Fibroblast of skin of back (primary cell): ENCODE results near the gene CDH10.

Experiments used
- DNase-seq: peaks from one replicate; pipeline ENCODE4 v3.0.0-alpha.2; 2013

The CDH10 gene

GRCh38 chr5:24598956-24599355 lies 45.8 kb downstream of the CDH10 start:
- DNase-seq, result no peak

GRCh38 chr5:24595329-24595728 lies 49.4 kb downstream of the CDH10 start:
- no peak for DNase-seq

- DNase-seq, result no peak
These were observed 53.4 kb downstream of the CDH10 start for GRCh38 chr5:24591426-24591825.

- DNase-seq, result no peak
These were observed 55.2 kb downstream of the CDH10 start for GRCh38 chr5:24589566-24589965.

GRCh38 chr5:24585751-24586150 lies 59.0 kb downstream of the CDH10 start:
- no peak for DNase-seq

- no peak for DNase-seq
These were observed 73.5 kb downstream of the CDH10 start for GRCh38 chr5:24571302-24571701.

DNA sequence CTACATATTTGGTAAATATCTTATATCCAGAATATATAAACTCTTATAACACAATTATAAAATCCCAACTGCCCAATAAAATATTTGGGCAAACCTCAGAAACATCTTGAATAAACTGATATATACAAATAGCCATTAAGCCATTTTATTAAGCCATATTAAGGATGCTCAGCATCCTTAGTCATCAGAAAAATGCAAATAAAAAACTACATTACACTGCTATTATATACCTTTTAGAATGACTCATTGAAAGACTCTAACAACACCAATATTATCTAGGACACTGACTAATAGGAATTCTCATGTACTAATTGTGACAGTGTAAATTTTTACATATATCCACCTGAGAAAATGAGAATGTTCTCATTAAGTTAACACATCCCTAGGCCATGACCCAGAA lies 77.8 kb downstream of the CDH10 start:
- DNase-seq, result no peak

DNA sequence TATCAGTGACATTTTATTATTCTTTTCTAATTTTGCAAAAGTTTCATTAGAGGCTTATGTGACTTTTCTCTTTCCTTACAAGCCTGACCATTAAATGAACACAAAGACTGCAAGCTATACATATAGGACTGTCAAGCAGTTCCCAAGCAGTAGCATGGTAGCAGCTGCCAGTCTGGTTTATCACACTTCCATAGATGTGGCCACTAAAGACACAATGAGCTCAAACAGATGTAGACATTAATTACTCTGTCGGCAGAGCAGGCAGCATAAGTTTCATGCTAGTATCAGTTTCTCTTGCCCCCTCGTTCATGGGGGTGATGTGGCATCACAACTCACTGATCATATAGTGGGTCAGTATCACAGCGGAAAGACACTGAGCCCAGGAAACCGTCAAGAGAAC lies 89.5 kb downstream of the CDH10 start:
- DNase-seq, result no peak

DNA sequence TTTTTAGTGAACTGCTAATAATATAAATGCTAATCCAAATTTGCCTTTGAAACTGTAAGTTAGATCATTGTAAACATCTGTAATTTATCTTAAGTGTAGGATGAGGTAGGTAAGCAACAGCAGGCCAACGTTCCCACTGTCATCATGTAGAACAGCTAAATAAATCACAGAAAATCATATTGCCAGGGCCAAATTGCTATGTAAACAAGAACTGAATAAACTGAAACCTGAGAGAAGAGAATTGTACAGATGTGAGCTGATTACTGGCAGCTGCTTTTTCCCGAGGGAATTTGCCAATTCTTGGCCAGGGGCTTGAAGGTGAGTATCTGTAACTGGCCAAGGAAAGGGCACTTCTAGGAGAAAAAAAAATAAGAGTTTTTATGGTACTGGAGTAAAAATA lies 97.6 kb downstream of the CDH10 start:
- no peak for DNase-seq

DNA sequence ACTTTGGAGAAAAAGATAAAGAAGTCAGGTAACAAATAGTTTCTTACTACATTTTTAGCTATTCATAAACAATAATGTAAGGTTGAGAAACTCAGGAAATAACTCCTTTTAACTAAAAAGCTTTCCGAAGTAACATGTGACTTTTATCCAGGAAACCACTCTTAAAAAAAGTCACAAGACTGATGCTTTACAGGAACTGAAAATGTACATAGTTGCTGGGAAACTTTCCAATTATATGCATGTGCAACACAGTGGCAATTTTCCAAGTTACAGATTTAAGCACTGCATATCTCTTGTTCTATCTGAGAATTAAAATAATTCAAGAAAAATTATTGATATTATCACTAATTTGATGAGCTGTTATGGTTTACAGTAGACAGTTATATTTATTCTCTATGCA lies 105.2 kb downstream of the CDH10 start:
- DNase-seq, result no peak

DNA sequence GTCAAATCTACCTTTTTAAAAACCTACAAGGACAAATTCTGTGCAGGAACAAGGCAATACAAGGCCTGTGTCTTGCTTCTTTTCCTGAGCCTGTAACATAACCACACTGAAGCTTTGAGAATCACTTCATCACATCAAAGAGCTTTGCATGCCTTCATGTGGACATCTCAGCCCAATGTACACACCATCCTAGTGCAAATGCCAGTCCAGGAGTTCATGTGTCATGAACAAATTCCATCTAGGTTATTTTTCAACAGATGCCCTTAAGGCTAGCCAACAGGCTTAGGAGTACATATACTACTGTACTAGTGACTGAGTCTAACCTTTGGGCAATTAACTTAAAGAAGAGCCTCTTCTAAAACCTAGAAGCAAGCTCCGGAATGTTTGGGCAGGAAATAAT lies 106.4 kb downstream of the CDH10 start:
- DNase-seq, result no peak

DNA sequence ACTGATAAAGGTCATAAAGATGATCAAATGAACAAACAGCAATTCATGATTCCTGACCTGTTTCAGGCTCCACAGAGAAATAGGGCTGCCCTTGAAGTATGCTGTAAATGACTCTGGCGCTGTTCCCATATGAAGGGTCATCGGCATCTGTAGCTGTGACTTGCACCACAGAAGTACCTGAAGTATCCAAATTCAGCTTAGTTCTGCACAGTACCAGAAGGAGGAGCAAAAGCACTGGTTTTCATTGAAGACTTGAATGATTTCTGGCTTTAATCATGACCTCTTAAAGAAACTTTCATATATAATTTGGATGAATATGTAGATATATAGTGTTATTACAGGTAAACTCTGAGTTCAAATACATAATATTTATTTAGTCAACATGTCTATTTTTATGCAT lies 109.1 kb downstream of the CDH10 start:
- DNase-seq, result no peak

DNA sequence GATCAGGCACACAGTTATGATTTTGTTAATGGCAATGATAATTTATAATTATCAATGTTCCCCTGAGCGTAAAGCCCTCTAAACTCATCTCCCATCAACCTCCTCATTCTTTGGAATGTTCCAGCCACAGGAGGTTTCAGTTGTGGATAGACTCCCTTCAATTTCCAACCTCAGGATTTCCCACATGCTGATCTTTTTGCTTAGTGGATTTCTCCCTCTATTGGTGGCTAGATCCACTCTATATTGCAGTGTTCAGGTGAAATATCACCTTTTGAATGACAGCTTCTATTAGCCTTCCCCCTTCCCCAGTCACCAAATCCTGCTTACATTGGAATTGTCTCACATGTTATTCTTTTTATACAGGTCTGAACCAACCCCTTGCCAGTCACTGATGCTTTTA lies 113.9 kb downstream of the CDH10 start:
- DNase-seq, result no peak

- DNase-seq, result no peak
These were observed 119.4 kb downstream of the CDH10 start for GRCh38 chr5:24525414-24525813.

GRCh38 chr5:24512423-24512822 lies 132.4 kb downstream of the CDH10 start:
- DNase-seq, result no peak

- DNase-seq, result no peak
These were observed 134.2 kb downstream of the CDH10 start for GRCh38 chr5:24510523-24510988.

DNA sequence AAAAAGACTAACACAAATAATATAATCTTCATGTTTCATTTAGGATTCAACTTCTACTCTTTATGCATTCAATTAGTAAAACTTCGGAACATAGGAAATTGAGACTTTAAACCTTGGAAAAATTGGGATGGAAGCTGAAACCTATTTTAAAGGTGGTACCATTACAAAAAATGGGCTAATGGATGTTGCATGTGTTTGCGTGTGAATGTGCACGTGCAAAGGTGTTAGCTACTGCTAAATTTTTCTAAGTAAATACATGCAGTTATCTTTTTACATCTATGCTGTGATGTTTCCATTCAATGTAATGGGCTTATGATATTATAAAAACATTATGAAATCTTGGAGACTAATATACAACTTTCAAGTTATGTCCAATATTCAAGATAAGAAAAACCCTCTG lies 134.8 kb downstream of the CDH10 start:
- DNase-seq, result no peak

DNA sequence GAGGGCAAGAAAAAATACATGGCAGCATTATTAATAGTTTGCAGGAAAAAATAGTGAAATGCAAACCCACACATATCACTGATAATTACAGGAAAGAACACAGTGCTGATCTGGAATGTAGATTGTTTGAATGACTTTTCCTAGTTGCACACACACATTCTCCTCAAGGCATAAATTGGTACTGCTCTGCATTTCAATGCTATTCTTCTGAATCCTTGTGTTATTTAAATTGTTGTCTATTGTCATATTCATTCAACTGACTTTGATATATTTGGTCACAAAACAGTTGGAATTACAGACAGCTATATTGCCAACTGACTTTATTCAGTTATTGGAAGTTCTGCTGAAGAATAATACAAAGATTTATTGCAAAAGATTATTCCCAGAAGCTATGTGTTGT lies 139.5 kb downstream of the CDH10 start:
- DNase-seq, result no peak

DNA sequence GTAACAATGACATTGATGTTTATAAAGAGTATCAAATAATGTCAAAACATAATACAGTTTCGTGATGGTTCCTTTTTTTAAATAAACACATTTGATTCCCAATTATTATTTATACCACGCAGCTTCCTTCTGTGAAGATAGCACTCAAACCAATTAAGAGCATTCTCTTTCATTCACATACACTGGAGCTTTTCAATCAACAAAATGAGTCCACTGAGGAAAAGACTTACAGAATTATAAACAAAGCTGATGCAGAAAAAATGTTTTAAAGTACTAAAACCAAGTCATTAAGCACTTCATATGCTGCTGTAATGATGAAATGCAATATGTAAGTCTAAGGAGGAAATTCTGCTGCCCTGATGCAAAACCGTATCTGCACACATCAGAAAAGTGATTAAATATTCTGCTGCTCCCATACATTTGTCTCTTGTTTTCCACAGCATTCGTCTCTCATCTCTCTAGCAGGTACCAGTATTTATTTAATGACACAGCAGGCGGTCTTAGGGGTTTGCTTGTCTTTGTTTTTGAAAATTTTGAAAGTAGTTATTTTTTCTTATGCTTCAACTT lies 147.1 kb downstream of the CDH10 start:
- DNase-seq, result no peak

GRCh38 chr5:24497145-24497544 lies 147.6 kb downstream of the CDH10 start:
- no peak for DNase-seq

DNA sequence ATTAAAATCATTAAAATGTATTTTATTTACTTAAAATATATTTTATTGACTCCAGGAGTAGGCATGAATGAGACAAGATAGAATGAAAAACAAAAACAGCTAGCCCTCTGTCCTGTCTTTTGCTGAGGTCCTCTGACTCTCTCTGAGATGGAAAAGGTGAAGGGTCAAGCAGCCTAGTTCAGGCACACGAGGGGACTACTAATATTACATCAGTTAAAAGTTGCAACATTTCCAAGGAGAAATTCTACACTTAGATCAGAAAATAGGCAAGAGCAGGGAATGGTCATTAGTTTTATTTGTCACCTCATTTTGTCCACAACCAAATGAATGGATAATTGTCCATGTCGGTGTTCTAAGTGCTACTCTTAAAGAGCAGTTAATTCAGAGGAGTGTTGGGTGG lies 148.5 kb downstream of the CDH10 start:
- no peak for DNase-seq

- no peak for DNase-seq
These were observed 152.5 kb downstream of the CDH10 start for GRCh38 chr5:24492229-24492628.

GRCh38 chr5:24491490-24491889 lies 153.3 kb downstream of the CDH10 start:
- DNase-seq, result no peak

DNA sequence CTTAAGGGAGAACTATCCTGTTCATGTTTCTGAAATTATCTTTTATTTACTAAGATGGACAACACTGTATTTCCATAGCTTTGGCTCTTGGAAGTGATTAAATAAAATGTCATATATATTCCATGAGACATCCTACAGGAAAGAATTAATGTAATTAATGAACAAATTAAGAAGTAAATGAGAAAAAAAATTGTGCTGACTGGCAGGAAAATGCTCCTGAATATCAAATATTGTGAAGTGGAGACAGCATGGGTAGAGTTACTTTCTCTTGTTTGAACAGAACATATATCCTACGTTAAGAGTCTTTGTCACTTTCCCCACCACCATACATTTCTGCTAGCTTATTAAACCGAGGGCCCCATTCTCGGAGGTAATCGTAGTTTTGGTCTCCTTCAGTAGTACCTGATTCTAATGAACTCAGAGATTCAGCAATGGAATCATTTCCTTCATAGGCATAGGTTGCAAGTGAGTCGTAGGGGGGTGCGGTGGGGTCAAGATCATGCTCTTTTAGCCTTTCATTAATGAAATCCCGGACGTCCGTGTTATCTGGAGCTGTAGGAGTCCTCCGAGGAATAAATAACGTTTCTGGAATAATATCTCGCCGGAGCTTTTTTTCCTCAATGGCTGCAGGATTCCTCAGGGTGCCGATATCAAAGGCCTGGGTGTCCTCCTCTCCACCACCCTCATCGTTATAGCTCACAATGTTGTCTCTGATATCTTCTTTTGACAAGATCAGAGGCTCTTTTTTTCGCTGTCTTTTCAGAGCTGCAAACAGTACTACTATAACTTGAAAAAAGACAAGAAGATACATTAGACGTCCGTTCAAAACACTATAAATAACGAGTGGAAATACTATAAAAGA lies 157.2 kb downstream of the CDH10 start:
- DNase-seq, result no peak
